ENCODE results near the gene HCN3. TPM values are rescaled to one million over a fixed set of nuclear protein-coding genes. Genes with fewer than 3 reads are reported as not detected.

The HCN3 gene
- total and polyA plus RNA-seq, 2 of the 13 experiments (the other 11 are each of a cell fraction or from before 2014, with no cell fraction given), result 2.4 to 10.2 TPM

- TF ChIP-seq, protein P1, sequence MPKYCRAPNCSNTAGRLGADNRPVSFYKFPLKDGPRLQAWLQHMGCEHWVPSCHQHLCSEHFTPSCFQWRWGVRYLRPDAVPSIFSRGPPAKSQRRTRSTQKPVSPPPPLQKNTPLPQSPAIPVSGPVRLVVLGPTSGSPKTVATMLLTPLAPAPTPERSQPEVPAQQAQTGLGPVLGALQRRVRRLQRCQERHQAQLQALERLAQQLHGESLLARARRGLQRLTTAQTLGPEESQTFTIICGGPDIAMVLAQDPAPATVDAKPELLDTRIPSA (CRISPR knock-in tag; IDR thresholded peaks at IDR 0.05; ENCODE audit: borderline replicate concordance), result 0 out of 2 replicates have a peak, but pooled peaks have one; percentile 12
- TF ChIP-seq KLF11 (CRISPR knock-in tag; IDR thresholded peaks at IDR 0.05) (0 out of 2 replicates have a peak, but pooled peaks have one; percentile 3), TEAD3 (CRISPR knock-in tag; optimal IDR thresholded peaks at IDR 0.05; ENCODE audit: borderline replicate concordance) (peak; percentile 6), ZNF335 (CRISPR knock-in tag; IDR thresholded peaks at IDR 0.05) (peak; percentile 47; the same call in 1 of the 2 replicates), ZNF543 (CRISPR knock-in tag; IDR thresholded peaks at IDR 0.05) (0 out of 2 replicates have a peak, but pooled peaks have one; percentile 6), ZMAT3 (CRISPR knock-in tag; conservative IDR thresholded peaks at IDR 0.05) (0 out of 2 replicates have a peak, but pooled peaks have one; percentile 7), ZNF441 (CRISPR knock-in tag; IDR thresholded peaks at IDR 0.05; ENCODE audit: borderline replicate concordance) (0 out of 2 replicates have a peak, but pooled peaks have one; percentile 52), CREM (IDR thresholded peaks at IDR 0.05) (0 out of 2 replicates have a peak, but pooled peaks have one; percentile 19), CREM (CRISPR knock-in tag; IDR thresholded peaks at IDR 0.05) (no peak), CREB1 (IDR thresholded peaks at IDR 0.05) (no peak), CREB1 (CRISPR knock-in tag; IDR thresholded peaks at IDR 0.05) (no peak), ZFP82 (CRISPR knock-in tag; IDR thresholded peaks at IDR 0.05; ENCODE audit: borderline replicate concordance) (no peak), SP1 (IDR thresholded peaks at IDR 0.05) (no peak), SP1 (CRISPR knock-in tag; IDR thresholded peaks at IDR 0.05) (peak; percentile 62; the same call in 1 of the 2 replicates), PHF8 (CRISPR knock-in tag; IDR thresholded peaks at IDR 0.05) (0 out of 2 replicates have a peak, but pooled peaks have one; percentile 20)
- TF ChIP-seq, protein P2, sequence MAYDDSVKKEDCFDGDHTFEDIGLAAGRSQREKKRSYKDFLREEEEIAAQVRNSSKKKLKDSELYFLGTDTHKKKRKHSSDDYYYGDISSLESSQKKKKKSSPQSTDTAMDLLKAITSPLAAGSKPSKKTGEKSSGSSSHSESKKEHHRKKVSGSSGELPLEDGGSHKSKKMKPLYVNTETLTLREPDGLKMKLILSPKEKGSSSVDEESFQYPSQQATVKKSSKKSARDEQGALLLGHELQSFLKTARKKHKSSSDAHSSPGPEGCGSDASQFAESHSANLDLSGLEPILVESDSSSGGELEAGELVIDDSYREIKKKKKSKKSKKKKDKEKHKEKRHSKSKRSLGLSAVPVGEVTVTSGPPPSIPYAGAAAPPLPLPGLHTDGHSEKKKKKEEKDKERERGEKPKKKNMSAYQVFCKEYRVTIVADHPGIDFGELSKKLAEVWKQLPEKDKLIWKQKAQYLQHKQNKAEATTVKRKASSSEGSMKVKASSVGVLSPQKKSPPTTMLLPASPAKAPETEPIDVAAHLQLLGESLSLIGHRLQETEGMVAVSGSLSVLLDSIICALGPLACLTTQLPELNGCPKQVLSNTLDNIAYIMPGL (CRISPR knock-in tag; IDR thresholded peaks at IDR 0.05; ENCODE audit: borderline replicate concordance in 1 of 2, low read depth in 1 of 2), result peak in 1 of 2 experiments; percentile 18; a peak in 1 of 4 replicates
- TF ChIP-seq, protein P3, sequence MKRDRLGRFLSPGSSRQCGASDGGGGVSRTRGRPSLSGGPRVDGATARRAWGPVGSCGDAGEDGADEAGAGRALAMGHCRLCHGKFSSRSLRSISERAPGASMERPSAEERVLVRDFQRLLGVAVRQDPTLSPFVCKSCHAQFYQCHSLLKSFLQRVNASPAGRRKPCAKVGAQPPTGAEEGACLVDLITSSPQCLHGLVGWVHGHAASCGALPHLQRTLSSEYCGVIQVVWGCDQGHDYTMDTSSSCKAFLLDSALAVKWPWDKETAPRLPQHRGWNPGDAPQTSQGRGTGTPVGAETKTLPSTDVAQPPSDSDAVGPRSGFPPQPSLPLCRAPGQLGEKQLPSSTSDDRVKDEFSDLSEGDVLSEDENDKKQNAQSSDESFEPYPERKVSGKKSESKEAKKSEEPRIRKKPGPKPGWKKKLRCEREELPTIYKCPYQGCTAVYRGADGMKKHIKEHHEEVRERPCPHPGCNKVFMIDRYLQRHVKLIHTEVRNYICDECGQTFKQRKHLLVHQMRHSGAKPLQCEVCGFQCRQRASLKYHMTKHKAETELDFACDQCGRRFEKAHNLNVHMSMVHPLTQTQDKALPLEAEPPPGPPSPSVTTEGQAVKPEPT (CRISPR knock-in tag; IDR thresholded peaks at IDR 0.05; ENCODE audit: low read depth), result 0 out of 2 replicates have a peak, but pooled peaks have one; percentile 25
- TF ChIP-seq, protein P4, sequence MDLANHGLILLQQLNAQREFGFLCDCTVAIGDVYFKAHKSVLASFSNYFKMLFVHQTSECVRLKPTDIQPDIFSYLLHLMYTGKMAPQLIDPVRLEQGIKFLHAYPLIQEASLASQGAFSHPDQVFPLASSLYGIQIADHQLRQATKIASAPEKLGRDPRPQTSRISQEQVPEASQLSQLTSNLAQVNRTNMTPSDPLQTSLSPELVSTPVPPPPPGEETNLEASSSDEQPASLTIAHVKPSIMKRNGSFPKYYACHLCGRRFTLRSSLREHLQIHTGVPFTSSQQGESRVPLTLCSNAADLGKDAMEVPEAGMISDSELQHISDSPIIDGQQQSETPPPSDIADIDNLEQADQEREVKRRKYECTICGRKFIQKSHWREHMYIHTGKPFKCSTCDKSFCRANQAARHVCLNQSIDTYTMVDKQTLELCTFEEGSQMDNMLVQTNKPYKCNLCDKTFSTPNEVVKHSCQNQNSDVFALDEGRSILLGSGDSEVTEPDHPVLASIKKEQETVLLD (CRISPR knock-in tag; IDR thresholded peaks at IDR 0.05; ENCODE audit: low read depth), result 0 out of 2 replicates have a peak, but pooled peaks have one; percentile 27
- TF ChIP-seq, protein P5, sequence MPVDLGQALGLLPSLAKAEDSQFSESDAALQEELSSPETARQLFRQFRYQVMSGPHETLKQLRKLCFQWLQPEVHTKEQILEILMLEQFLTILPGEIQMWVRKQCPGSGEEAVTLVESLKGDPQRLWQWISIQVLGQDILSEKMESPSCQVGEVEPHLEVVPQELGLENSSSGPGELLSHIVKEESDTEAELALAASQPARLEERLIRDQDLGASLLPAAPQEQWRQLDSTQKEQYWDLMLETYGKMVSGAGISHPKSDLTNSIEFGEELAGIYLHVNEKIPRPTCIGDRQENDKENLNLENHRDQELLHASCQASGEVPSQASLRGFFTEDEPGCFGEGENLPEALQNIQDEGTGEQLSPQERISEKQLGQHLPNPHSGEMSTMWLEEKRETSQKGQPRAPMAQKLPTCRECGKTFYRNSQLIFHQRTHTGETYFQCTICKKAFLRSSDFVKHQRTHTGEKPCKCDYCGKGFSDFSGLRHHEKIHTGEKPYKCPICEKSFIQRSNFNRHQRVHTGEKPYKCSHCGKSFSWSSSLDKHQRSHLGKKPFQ (CRISPR knock-in tag; IDR thresholded peaks at IDR 0.05; ENCODE audit: insufficient replicate concordance), result no peak
- TF ChIP-seq, protein P6, sequence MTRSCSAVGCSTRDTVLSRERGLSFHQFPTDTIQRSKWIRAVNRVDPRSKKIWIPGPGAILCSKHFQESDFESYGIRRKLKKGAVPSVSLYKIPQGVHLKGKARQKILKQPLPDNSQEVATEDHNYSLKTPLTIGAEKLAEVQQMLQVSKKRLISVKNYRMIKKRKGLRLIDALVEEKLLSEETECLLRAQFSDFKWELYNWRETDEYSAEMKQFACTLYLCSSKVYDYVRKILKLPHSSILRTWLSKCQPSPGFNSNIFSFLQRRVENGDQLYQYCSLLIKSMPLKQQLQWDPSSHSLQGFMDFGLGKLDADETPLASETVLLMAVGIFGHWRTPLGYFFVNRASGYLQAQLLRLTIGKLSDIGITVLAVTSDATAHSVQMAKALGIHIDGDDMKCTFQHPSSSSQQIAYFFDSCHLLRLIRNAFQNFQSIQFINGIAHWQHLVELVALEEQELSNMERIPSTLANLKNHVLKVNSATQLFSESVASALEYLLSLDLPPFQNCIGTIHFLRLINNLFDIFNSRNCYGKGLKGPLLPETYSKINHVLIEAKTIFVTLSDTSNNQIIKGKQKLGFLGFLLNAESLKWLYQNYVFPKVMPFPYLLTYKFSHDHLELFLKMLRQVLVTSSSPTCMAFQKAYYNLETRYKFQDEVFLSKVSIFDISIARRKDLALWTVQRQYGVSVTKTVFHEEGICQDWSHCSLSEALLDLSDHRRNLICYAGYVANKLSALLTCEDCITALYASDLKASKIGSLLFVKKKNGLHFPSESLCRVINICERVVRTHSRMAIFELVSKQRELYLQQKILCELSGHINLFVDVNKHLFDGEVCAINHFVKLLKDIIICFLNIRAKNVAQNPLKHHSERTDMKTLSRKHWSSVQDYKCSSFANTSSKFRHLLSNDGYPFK (CRISPR knock-in tag; IDR thresholded peaks at IDR 0.05; ENCODE audit: borderline replicate concordance), result 0 out of 2 replicates have a peak, but pooled peaks have one; percentile 21
Observed at GRCh38 chr1:155323729-155324036, 46.4 kb downstream of the HCN3 start (continued).
